Measurements from ENCODE around the gene BUD13. TPM values are rescaled to one million over a fixed set of nuclear protein-coding genes. Genes with fewer than 3 reads are reported as not detected.

The BUD13 gene
- total and polyA plus RNA-seq, 9 of the 15 experiments (the other 6 are each of a cell fraction or from before 2014, with no cell fraction given), result 9.5 to 34.1 (median 27.1) TPM

GRCh38 chr11:116714902-116715301 is 57.9 kb downstream of the BUD13 start:
- CTCF ChIA-PET (ENCODE audit: low intra/inter-chr PET ratio), result no interaction called here
- WGBS (ENCODE audit: insufficient coverage, low coverage, missing lambda C conversion rate), result 17% methylated on average over 7 of the region's 9 CpGs
- no peak for ATAC-seq
- H3K79me2 ChIP-seq (ENCODE audit: control insufficient read depth, insufficient read depth, low read length), result no peaks in the 10 kb centered on the region
- in situ Hi-C loops (cut with MboI) (no loop called here), intact Hi-C loops (cut with micrococcal nuclease) (no loop called here)
- no peak overlapping the region for H3K4me3 ChIP-seq
- H3K27me3 ChIP-seq (ENCODE audit: control insufficient read depth in 2 of 2, insufficient read depth in 2 of 2, low read length in 2 of 2), result peaks cover 27 to 57% of the 10 kb centered on the region in 2 experiments
- POLR2A ChIA-PET, result interaction anchor here (1.0 kb wide), 1 partner anchor 28 kb away, joined by 5 read pairs; no protein-coding TSS in a partner anchor
- H3K9ac ChIP-seq (ENCODE audit: insufficient read depth in 1 of 2, low read depth in 2 of 2, low read length in 2 of 2), result no peak overlapping the region
- FAIRE-seq, result no peak
- H3K9me3 ChIP-seq (replicated peaks; ENCODE audit: control insufficient read depth, insufficient read depth, low read depth, low read length), result no peaks in the 10 kb centered on the region
- no TSS peak for BruUV-seq (replicated peaks)
- DNase-seq (ENCODE audit: extremely low read depth in 1 of 4, low spot score in 3 of 4), result no peak
- H3K36me3 ChIP-seq (ENCODE audit: control insufficient read depth, insufficient read depth, low read length), result no peaks in the 10 kb centered on the region
- no peaks in the 10 kb centered on the region for H3K4me1 ChIP-seq (replicated peaks in 1 of 2; ENCODE audit: control insufficient read depth in 2 of 2, insufficient read depth in 2 of 2, low read length in 2 of 2)
- no peaks in the 10 kb centered on the region for H3K9me1 ChIP-seq (ENCODE audit: control insufficient read depth, insufficient read depth, low read length)
- no peak overlapping the region for H2AFZ ChIP-seq (ENCODE audit: low read depth, low read length)
- no peak overlapping the region for H3K4me2 ChIP-seq (ENCODE audit: insufficient read depth, low read length)
- no peak overlapping the region for H3K27ac ChIP-seq (ENCODE audit: extremely low read depth, low read depth, low read length)
- 0 out of 2 replicates have a peak, but pooled peaks cover 3% of the 10 kb centered on the region for H4K20me1 ChIP-seq (replicated peaks; ENCODE audit: control insufficient read depth, insufficient read depth, low read length)
- TF ChIP-seq POU5F1 (IDR thresholded peaks at IDR 0.05; ENCODE audit: borderline replicate concordance, low read depth, low read length, partially characterized antibody) (no peak), HSF4 (CRISPR knock-in tag; IDR thresholded peaks at IDR 0.05; ENCODE audit: borderline replicate concordance) (no peak), HMGXB4 (CRISPR knock-in tag; IDR thresholded peaks at IDR 0.05) (no peak), FOXK1 (CRISPR knock-in tag; IDR thresholded peaks at IDR 0.05; ENCODE audit: borderline replicate concordance) (no peak), ZNF507 (tag; conservative IDR thresholded peaks at IDR 0.05) (no peak), ZC3H11A (IDR thresholded peaks at IDR 0.05; ENCODE audit: low read depth, low read length) (no peak), ZFP1 (CRISPR knock-in tag; IDR thresholded peaks at IDR 0.05) (no peak), PREB (CRISPR knock-in tag; IDR thresholded peaks at IDR 0.05) (no peak), TAF7 (tag; IDR thresholded peaks at IDR 0.05) (no peak), DACH1 (IDR thresholded peaks at IDR 0.05; ENCODE audit: partially characterized antibody) (no peak), HBP1 (CRISPR knock-in tag; IDR thresholded peaks at IDR 0.05) (no peak), RFX1 (IDR thresholded peaks at IDR 0.05) (no peak), MIER1 (IDR thresholded peaks at IDR 0.05; ENCODE audit: low read depth) (no peak), NCOR1 (IDR thresholded peaks at IDR 0.05) (no peak), TRIM24 (IDR thresholded peaks at IDR 0.05) (no peak), E4F1 (CRISPR knock-in tag; IDR thresholded peaks at IDR 0.05; ENCODE audit: borderline replicate concordance) (no peak), ZBTB17 (CRISPR knock-in tag; IDR thresholded peaks at IDR 0.05) (no peak)
